ENCODE data around the gene IL10RA.

The IL10RA gene

DNA sequence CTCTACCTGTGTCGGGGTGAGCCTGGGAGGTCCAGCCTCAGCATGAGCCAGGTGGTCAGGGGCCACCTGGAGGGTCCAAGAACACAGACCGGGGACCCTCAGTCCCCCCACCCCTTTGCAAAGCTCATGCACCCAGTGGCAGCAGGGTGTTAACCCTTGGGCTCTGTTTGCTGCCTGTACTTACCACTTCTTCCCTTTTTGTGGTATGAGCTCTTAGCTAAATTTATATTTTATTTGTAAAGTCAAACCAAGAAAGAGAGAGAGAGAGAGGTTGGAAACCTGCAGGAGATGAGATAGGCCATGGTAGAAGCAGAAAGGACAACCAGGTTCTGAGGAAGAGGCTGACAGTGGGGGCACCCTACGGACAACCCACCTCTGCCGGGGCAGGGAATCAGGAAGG is 29.9 kb downstream of the IL10RA start:
- FAIRE-seq (no peak), DNase-seq (ENCODE audit: insufficient read length) (no peak)
- TF ChIP-seq POLR2A (IDR thresholded peaks at IDR 0.05; ENCODE audit: low read depth, low read length), result no peak
- TF ChIP-seq TAF1 (IDR thresholded peaks at IDR 0.05; ENCODE audit: borderline replicate concordance, low read depth, low read length), result no peak
- TF ChIP-seq POLR2AphosphoS5 (IDR thresholded peaks at IDR 0.05; ENCODE audit: low read depth, low read length), result no peak

DNA sequence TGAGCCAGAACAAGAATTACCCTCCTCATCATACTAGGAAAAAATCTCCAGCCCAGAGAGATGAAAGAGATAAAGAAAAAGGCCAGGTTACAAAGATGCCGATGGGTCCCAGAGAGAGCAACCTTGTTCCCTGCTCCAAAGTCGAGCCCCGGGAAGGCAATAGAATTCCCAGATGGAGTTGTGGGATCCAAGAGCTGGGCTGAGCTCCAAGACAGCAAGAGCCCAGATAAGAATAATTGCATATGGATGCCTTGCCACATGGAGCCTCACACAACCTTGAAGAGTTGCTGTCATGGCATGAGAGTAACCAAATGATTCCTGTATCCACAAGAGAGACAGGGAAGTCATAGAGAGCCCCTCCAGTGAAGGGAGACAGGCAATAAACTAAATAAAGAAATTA is 30.9 kb downstream of the IL10RA start:
- TF ChIP-seq POLR2A (IDR thresholded peaks at IDR 0.05; ENCODE audit: low read depth, low read length) (no peak), POLR2AphosphoS5 (IDR thresholded peaks at IDR 0.05; ENCODE audit: low read depth, low read length) (no peak), TAF1 (IDR thresholded peaks at IDR 0.05; ENCODE audit: borderline replicate concordance, low read depth, low read length) (no peak)
- FAIRE-seq (no peak), DNase-seq (ENCODE audit: insufficient read length) (no peak)

DNA sequence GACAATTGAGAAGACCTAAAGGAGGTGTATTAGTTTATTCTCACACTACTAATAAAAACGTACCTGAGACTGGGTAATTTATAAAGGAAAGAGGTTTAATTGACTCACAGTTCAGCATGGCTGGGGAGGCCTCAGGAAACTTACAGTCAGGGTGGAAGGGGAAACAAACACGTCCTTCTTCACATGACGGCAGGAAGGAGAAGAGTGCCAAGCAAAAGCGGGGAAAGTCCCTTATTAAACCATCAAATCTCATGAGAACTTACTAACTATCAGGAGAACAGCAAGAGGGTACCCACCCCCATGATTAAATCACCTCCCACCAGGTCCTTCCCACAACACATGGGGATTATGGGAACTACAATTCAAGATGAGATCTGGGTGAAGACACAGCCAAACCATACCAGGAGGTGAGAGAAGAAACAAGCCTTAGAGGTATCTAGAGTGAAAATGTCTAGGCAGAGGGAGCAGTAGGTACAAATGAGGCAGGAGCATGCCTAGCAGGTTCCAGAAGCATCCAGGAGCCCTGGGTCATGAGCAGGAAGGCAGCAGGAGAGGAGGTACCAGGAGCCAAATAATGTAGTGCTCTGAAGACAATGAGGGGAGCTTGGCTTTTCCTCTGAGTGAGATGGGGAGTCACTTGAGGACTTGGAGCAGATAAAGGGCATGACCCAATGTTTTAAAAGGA is 31.6 kb downstream of the IL10RA start:
- DNase-seq (ENCODE audit: insufficient read length), result no peak
- no peak for FAIRE-seq
- TF ChIP-seq POLR2A (IDR thresholded peaks at IDR 0.05; ENCODE audit: low read depth, low read length) (no peak), TAF1 (IDR thresholded peaks at IDR 0.05; ENCODE audit: borderline replicate concordance, low read depth, low read length) (no peak), POLR2AphosphoS5 (IDR thresholded peaks at IDR 0.05; ENCODE audit: low read depth, low read length) (no peak)

DNA sequence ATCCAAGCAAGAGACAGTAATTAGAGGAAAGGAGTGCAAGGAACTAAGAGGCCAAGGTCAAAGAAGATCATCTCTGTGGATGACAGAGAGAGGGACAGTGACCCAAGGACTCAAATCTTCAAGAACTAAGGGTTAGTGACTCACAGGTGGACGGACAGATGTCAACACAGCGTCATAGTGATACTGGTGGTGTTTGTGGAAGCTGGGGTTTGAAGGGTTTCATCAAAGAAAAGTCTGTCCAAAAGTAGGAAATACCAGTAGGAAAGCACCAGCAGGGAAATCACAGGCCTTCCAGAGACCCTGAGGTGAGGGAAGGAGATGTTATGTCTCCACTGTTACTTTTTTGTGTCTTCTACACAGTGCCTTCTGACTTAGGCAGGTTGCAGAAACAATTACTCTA is 32.2 kb downstream of the IL10RA start:
- no peak for DNase-seq (ENCODE audit: insufficient read length)
- FAIRE-seq, result no peak
- no peak for TF ChIP-seq TAF1 (IDR thresholded peaks at IDR 0.05; ENCODE audit: borderline replicate concordance, low read depth, low read length)
- TF ChIP-seq POLR2A (IDR thresholded peaks at IDR 0.05; ENCODE audit: low read depth, low read length), result no peak
- TF ChIP-seq POLR2AphosphoS5 (IDR thresholded peaks at IDR 0.05; ENCODE audit: low read depth, low read length), result no peak

GRCh38 chr11:118021146-118021545 is 35.0 kb downstream of the IL10RA start:
- FAIRE-seq (no peak), DNase-seq (ENCODE audit: insufficient read length) (no peak)
- TF ChIP-seq POLR2A (IDR thresholded peaks at IDR 0.05; ENCODE audit: low read depth, low read length) (no peak), TAF1 (IDR thresholded peaks at IDR 0.05; ENCODE audit: borderline replicate concordance, low read depth, low read length) (no peak), POLR2AphosphoS5 (IDR thresholded peaks at IDR 0.05; ENCODE audit: low read depth, low read length) (no peak)

GRCh38 chr11:118027694-118028093 is 41.5 kb downstream of the IL10RA start:
- FAIRE-seq, result no peak
- no peak for DNase-seq (ENCODE audit: insufficient read length)
- TF ChIP-seq POLR2AphosphoS5 (IDR thresholded peaks at IDR 0.05; ENCODE audit: low read depth, low read length) (no peak), TAF1 (IDR thresholded peaks at IDR 0.05; ENCODE audit: borderline replicate concordance, low read depth, low read length) (no peak), POLR2A (IDR thresholded peaks at IDR 0.05; ENCODE audit: low read depth, low read length) (no peak)

DNA sequence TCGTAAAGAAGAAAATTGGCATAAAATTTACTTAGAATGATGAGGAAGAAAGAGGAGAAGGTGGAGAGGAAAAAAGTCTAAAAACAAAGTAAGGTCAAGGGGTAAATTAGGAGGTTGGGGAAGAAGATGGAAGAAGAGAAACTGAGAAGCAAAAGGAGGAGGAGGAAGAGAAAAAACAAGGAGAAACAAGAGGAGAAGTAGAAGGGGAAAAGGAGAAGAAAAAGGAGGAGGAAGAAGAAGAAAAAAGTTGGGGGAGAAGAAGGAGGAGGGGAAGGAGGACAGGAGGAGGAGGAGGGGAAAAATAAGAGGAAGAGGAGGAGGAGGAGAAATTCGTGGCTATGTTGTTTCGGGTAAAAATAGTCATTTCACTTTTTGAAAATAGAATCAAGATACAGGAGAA is 42.4 kb downstream of the IL10RA start:
- no peak for FAIRE-seq
- DNase-seq (ENCODE audit: insufficient read length), result no peak
- TF ChIP-seq POLR2A (IDR thresholded peaks at IDR 0.05; ENCODE audit: low read depth, low read length), result no peak

GRCh38 chr11:118033443-118033842 is 47.2 kb downstream of the IL10RA start:
- FAIRE-seq (peak; percentile 63), DNase-seq (ENCODE audit: insufficient read length) (no peak)
- no peak for TF ChIP-seq POLR2AphosphoS5 (IDR thresholded peaks at IDR 0.05; ENCODE audit: low read depth, low read length)
- no peak for TF ChIP-seq POLR2A (IDR thresholded peaks at IDR 0.05; ENCODE audit: low read depth, low read length)
- no peak for TF ChIP-seq TAF1 (IDR thresholded peaks at IDR 0.05; ENCODE audit: borderline replicate concordance, low read depth, low read length)

GRCh38 chr11:118042141-118042540 is 55.9 kb downstream of the IL10RA start:
- TF ChIP-seq TAF1 (IDR thresholded peaks at IDR 0.05; ENCODE audit: borderline replicate concordance, low read depth, low read length) (no peak), POLR2A (IDR thresholded peaks at IDR 0.05; ENCODE audit: low read depth, low read length) (no peak), POLR2AphosphoS5 (IDR thresholded peaks at IDR 0.05; ENCODE audit: low read depth, low read length) (no peak)
- no peak for DNase-seq (ENCODE audit: insufficient read length)
- no peak for FAIRE-seq

DNA sequence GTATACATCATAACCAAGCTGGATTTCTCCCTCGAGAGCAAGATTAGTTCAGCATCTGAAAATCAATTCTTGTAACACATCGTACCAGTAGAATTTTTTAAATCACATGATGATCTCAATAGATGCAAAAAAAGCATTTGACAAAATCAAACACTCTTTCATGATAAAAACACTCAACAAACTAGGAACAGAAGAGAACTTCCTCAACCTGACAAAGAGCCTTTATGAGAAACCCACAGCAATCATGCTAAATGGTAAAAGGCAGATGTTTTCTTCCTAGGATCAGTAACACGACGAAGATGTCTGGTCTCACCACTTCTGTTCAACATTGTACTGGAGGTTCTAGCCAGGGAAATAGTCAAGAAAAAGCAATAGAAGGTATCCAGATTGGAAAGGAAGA is 56.6 kb downstream of the IL10RA start:
- DNase-seq (ENCODE audit: insufficient read length) (no peak), FAIRE-seq (peak; percentile 69)
- TF ChIP-seq POLR2AphosphoS5 (IDR thresholded peaks at IDR 0.05; ENCODE audit: low read depth, low read length), result no peak
- TF ChIP-seq POLR2A (IDR thresholded peaks at IDR 0.05; ENCODE audit: low read depth, low read length), result no peak
- TF ChIP-seq TAF1 (IDR thresholded peaks at IDR 0.05; ENCODE audit: borderline replicate concordance, low read depth, low read length), result no peak

- FAIRE-seq, result peak; percentile 80
- TF ChIP-seq POLR2AphosphoS5 (IDR thresholded peaks at IDR 0.05; ENCODE audit: low read depth, low read length), result no peak
- no peak for TF ChIP-seq POLR2A (IDR thresholded peaks at IDR 0.05; ENCODE audit: low read depth, low read length)
- no peak for TF ChIP-seq TAF1 (IDR thresholded peaks at IDR 0.05; ENCODE audit: borderline replicate concordance, low read depth, low read length)
- DNase-seq (ENCODE audit: insufficient read length), result no peak
Observed at GRCh38 chr11:118045191-118045590, 59.0 kb downstream of the IL10RA start.

DNA sequence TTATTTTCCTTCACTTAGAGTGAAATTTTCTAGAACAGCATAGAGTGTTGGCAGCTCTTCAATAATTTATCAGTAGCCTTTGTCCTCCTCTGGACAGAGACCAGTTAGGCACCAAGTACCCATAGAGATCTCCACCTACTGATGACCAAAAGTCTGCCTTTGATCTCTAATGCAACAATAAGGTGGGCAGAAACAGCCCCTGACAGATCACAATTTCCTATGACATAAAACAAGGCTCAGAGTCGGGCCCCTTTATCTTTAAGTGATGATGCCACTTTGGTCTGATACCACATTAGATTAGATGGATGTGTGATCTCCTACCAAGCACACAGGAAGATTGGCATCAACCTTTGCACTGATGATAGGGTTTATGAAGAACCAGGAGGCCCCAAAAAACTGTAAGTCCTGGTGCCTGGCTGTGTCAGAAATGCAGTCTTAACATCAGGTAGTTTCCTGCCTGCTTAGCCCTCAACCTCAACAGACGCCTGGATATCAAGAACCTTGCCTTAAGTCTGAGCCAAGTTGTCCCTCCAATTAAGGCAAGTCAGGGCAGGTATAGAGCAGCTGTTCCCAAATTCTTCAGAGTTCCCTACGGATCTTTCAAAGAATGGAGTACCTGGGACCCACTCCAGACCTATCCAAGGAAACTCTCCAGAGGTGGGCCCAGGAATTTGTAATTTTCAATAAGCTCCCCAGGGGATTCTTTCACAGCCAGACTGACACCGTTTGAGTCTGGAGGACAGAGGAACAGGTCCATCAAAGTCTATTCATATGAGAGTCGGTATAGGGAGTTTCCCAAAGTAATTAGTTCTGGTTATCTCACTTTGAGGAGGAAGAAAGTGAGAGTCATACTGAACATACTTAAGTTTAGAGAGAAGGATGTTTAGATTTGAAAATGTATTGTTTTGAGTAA is 60.1 kb downstream of the IL10RA start:
- TF ChIP-seq POLR2A (IDR thresholded peaks at IDR 0.05; ENCODE audit: low read depth, low read length) (no peak), TAF1 (IDR thresholded peaks at IDR 0.05; ENCODE audit: borderline replicate concordance, low read depth, low read length) (no peak), POLR2AphosphoS5 (IDR thresholded peaks at IDR 0.05; ENCODE audit: low read depth, low read length) (no peak)
- peak; percentile 84 for FAIRE-seq
- no peak for DNase-seq (ENCODE audit: insufficient read length)
